GM13976 (cell line): ENCODE measurements around the gene BACE2.

Experiments used
- DNase-seq: peaks from one replicate; pipeline ENCODE4 v3.0.0; 2012; ENCODE audit warnings: low spot score
- CTCF ChIP-seq: IDR thresholded peaks from 2 replicates; pipeline ENCODE4 v1.5.1; 2012; ENCODE audit warnings: borderline replicate concordance, mild to moderate bottlenecking; ENCODE audit not compliant: insufficient read depth; ENCODE audit errors: extremely low read depth, missing control alignments, control extremely low read depth
- in situ Hi-C: fragments of 300-500 bp; cut with MboI; formaldehyde crosslinking; loops from one replicate; pipeline ENCODE4 v1.12.0; 2022; ENCODE audit warnings: low sequenced_read_pairs, mixed read lengths, inconsistent platforms; ENCODE audit not compliant: unreplicated experiment

The BACE2 gene

GRCh38 chr21:41215856-41216408, 48.0 kb downstream of the BACE2 start:
- in situ Hi-C loops: no loop called here

GRCh38 chr21:41216486-41216885, 48.5 kb downstream of the BACE2 start:
- DNase-seq: no peak
- TF ChIP-seq CTCF: no peak
- in situ Hi-C loops: no loop called here

More at GRCh38 chr21:41215856-41216408, 48.0 kb downstream of the BACE2 start:
- no peak for DNase-seq
- TF ChIP-seq CTCF: no peak

GRCh38 chr21:41217671-41218385, 49.9 kb downstream of the BACE2 start:
- in situ Hi-C loops: no loop called here
- DNase-seq: no peak
- no peak for TF ChIP-seq CTCF

- no peak for DNase-seq
- no peak for TF ChIP-seq CTCF
- in situ Hi-C loops: no loop called here
These were observed 51.7 kb downstream of the BACE2 start for GRCh38 chr21:41219498-41220207.

- in situ Hi-C loops: no loop called here
- TF ChIP-seq CTCF: no peak
These were observed 52.3 kb downstream of the BACE2 start for GRCh38 chr21:41220208-41220733.

GRCh38 chr21:41222247-41223068, 54.5 kb downstream of the BACE2 start:
- no peak for DNase-seq
- no peak for TF ChIP-seq CTCF
- in situ Hi-C loops: no loop called here

More at GRCh38 chr21:41220208-41220733, 52.3 kb downstream of the BACE2 start:
- DNase-seq: no peak
